ENCODE data around the gene MAN2B2.
"Not testable (repeated sequence)": the region's sequence is repeated elsewhere in the genome, so short reads cannot be mapped to it uniquely, and the experiment has no call there.

Gene MAN2B2

GRCh38 chr4:6626066-6626465 is 51.1 kb downstream of the MAN2B2 start:
- ATAC-seq = no peak
- TF ChIP-seq PPARA (CRISPR knock-in tag; IDR thresholded peaks at IDR 0.05; ENCODE audit: borderline replicate concordance) (no peak), ZFP30 (CRISPR knock-in tag; IDR thresholded peaks at IDR 0.05) (no peak), TOX (CRISPR knock-in tag; IDR thresholded peaks at IDR 0.05; ENCODE audit: borderline replicate concordance) (no peak), BACH2 (CRISPR knock-in tag; IDR thresholded peaks at IDR 0.05; ENCODE audit: borderline replicate concordance) (no peak), OSR1 (CRISPR knock-in tag; IDR thresholded peaks at IDR 0.05) (no peak), ESRRG (CRISPR knock-in tag; IDR thresholded peaks at IDR 0.05) (no peak), ZNF8 (CRISPR knock-in tag; IDR thresholded peaks at IDR 0.05) (no peak), TSHZ2 (CRISPR knock-in tag; IDR thresholded peaks at IDR 0.05) (no peak), ZC3H10 (CRISPR knock-in tag; IDR thresholded peaks at IDR 0.05) (no peak), GLIS3 (CRISPR knock-in tag; IDR thresholded peaks at IDR 0.05) (no peak), PATZ1 (CRISPR knock-in tag; IDR thresholded peaks at IDR 0.05; ENCODE audit: borderline replicate concordance) (no peak), CSRNP3 (CRISPR knock-in tag; IDR thresholded peaks at IDR 0.05) (no peak)

- no peak for ATAC-seq
- no peak for TF ChIP-seq CSDC2 (CRISPR knock-in tag; IDR thresholded peaks at IDR 0.05)
- no peak for TF ChIP-seq ZNF565 (CRISPR knock-in tag; conservative IDR thresholded peaks at IDR 0.05; ENCODE audit: low read depth)
- TF ChIP-seq ARNTL (CRISPR knock-in tag; IDR thresholded peaks at IDR 0.05; ENCODE audit: borderline replicate concordance, low read depth) = no peak
- no peak for TF ChIP-seq SNAI2 (CRISPR knock-in tag; IDR thresholded peaks at IDR 0.05)
- no peak for TF ChIP-seq TOX (CRISPR knock-in tag; IDR thresholded peaks at IDR 0.05; ENCODE audit: borderline replicate concordance)
- no peak for TF ChIP-seq OSR1 (CRISPR knock-in tag; IDR thresholded peaks at IDR 0.05)
- TF ChIP-seq RARB (CRISPR knock-in tag; IDR thresholded peaks at IDR 0.05) = no peak
- no peak for TF ChIP-seq PATZ1 (CRISPR knock-in tag; IDR thresholded peaks at IDR 0.05; ENCODE audit: borderline replicate concordance)
- no peak for TF ChIP-seq ZFP30 (CRISPR knock-in tag; IDR thresholded peaks at IDR 0.05)
- no peak for TF ChIP-seq CREB5 (CRISPR knock-in tag; IDR thresholded peaks at IDR 0.05; ENCODE audit: low read depth)
- no peak for TF ChIP-seq GLIS3 (CRISPR knock-in tag; IDR thresholded peaks at IDR 0.05)
- TF ChIP-seq ZNF70 (CRISPR knock-in tag; IDR thresholded peaks at IDR 0.05) = no peak
- TF ChIP-seq ISL1 (CRISPR knock-in tag; IDR thresholded peaks at IDR 0.05) = no peak
- TF ChIP-seq ZFP3 (CRISPR knock-in tag; IDR thresholded peaks at IDR 0.05) = no peak
- no peak for TF ChIP-seq PPARA (CRISPR knock-in tag; IDR thresholded peaks at IDR 0.05; ENCODE audit: borderline replicate concordance)
- TF ChIP-seq CSRNP3 (CRISPR knock-in tag; IDR thresholded peaks at IDR 0.05) = no peak
- TF ChIP-seq ESRRG (CRISPR knock-in tag; IDR thresholded peaks at IDR 0.05) = no peak
- no peak for TF ChIP-seq POU6F1 (CRISPR knock-in tag; IDR thresholded peaks at IDR 0.05; ENCODE audit: borderline replicate concordance, low read depth)
- no peak for TF ChIP-seq ZNF8 (CRISPR knock-in tag; IDR thresholded peaks at IDR 0.05)
- no peak for TF ChIP-seq TSHZ2 (CRISPR knock-in tag; IDR thresholded peaks at IDR 0.05)
Observed at GRCh38 chr4:6627832-6628231, 52.8 kb downstream of the MAN2B2 start.

GRCh38 chr4:6628484-6628883 is 53.5 kb downstream of the MAN2B2 start:
- ATAC-seq = not testable (repeated sequence)

Measured in SK-N-SH treated with all-trans-retinoic acid at 6 μM for 48 hours (cell line).